GM18907 (cell line): ENCODE measurements around the gene PYGL.

Experiments used
- ATAC-seq: cut with Tn5 transposase; IDR thresholded peaks from one replicate; pipeline ENCODE4 v1.9.1; 2021; ENCODE audit warnings: mild to moderate bottlenecking, moderate library complexity; ENCODE audit not compliant: unreplicated experiment

The PYGL gene

DNA sequence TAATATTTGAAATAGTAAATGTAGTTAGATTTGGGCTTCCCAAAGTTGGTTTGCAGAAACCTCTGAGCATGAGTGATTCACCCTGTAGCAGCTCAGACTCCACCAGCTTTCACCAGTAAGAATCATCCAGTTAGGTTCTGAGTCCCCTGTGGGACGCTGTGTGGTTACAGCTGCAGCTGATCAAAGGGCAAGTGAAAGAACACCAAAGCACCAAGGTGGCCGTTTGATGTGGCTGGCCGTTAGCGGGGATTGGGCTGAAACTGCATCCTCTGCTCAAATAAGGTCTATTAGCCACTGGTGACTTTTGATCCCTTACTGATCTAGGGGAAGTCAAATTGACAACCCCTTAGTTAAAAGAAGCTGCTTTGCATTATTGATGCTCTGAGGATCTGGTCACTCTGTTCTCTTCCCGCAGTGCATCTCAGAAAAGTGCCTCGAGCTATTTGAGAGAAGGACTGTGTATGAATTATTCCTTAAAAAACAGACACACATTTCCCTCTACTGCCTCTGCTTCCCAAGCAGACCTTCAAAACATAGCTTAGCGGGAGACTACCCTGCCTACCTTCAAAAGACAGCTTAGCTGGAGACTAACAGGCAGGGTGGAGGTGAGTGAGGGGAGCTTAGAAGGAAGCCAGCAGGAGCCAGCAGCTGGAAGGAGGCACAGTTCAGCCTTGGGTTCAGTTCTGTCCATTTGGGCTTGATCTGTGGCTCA is 68.8 kb downstream of the PYGL start:
- ATAC-seq: peak; percentile 96

GRCh38 chr14:50874757-50875156 is 69.5 kb downstream of the PYGL start:
- ATAC-seq: no peak

DNA sequence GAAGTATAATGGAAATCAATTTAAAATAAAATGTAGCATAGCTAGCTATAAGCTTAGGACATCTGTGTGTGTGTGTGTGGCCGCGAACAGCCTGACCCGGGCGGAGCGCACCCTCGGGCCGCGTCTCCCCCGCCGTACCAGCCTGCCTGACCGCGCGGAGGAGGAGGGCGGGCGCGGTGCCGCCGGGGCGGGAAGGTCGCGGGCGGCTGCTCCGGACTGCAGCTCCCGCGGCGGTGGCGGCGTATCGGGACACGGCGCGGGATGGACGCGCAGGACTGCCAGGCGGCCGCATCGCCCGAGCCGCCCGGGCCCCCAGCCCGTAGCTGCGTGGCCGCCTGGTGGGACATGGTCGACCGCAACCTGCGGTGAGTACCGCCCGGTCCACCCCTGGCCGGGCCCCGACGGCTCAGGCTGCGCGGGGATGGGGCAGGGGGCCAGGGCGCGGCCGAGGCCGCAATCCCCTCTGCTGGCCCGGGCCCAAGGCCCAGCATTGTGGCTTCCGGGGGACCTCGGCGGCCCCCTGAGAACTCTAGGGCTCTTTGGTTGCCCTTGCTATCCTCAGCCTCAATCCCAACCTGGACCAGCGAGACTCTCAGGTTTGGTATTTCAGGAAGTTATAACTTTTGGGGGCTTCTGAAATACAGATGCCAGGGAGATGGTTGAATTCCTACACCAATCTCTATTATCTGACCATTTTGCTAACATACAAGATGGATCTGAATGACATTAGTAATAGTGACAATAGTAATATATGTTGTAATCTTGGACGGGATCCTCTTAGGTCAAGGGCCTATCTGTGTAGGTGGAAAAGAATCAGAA is 72.2 kb downstream of the PYGL start, which contains the start of gene ABHD12B:
Gene ABHD12B (plus strand): TSS at position 140 of the 819 bp plus-strand sequence. CDS start 122 bp downstream, at position 262.
- ATAC-seq: no peak

DNA sequence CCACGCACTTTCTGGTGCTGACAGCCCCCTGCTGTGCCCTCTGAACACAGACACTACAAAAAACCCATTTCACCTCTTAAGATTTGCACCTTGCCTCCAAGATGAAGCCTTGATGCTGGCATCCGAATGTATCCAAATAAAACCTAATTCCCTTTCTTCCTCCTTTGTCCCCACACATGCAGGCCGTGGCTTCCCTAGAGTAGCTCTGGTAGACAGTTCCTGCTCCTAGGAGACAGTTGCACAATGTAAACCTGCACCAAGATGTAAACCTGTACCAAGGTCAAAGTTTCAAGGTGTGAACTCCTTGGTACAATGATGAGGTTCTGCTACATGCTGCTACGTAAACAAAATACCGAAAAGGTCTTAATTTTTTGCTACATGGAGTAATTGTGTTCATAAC is 73.1 kb downstream of the PYGL start:
- ATAC-seq: no peak

DNA sequence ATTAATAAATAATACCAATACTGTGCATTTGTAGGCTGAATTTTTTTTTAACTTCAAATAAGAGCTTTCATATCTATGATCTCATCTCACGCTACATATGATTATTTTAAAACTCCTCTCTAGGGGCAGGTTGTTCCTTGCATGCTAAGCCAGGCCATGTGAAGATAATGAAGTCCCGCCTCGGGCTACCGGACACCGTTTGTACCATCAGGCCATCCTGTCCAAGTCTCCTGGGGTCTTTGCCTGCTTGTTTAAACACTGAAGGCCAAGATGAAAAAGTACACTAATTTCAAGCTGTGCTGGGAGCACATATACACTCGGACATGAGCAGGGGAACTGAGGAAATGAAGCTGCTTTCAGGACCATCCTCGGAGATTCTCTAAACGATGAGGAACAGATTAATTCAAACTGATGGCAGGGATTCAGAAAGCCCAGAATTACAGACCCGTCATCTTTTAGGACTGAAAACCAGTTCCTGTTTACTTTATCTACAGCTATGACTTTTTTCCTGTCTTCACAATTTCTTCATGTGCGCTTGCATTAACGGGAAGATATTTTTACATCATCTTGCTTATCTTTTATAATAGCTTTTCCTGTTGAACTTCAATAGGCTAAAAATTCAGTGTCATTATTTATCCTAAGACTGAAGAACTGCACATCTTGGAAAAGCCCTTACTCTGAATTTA is 78.7 kb downstream of the PYGL start:
- ATAC-seq: no peak

DNA sequence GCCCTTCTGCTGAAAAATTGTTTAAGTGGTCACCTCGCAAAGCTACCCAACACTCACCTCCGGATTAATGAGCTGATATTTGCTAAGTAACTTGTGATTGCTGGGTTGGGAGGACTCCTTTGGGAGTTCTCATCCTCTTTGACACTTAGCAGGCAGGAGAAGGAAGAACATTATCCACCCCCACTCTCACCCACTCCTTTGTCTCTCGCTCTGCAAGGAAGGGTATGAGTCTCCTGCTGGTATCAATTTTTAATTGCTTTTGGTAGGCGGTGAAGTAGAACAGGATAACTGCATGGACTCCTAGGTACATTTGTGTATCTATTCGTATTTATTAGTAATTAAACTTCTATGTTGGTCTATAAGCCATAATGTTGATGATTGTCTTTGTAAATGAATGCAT is 79.3 kb downstream of the PYGL start:
- no peak for ATAC-seq

DNA sequence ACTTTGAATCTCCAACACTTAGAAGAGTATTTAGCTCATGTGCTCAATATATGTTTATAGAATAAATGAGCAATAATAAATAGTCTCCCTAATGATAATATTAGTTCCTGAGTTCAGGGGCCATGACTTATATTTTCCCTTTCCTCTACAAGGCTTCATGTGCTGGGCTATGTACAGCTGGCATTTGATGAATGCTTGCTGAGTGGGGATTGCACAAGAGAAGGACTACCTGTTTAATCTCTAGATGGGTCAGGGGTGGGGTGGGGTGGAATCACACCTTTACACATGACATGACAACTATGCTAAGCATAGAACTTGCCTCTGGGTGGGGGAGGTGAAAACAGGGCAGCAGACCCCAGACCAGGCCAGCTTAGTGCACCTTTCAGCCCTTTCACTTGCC is 80.0 kb downstream of the PYGL start:
- ATAC-seq: no peak

GRCh38 chr14:50862036-50862570 is 82.2 kb downstream of the PYGL start:
- ATAC-seq: no peak

- ATAC-seq: no peak
These were observed 83.7 kb downstream of the PYGL start for GRCh38 chr14:50860478-50861086.

GRCh38 chr14:50859296-50859624 is 85.0 kb downstream of the PYGL start:
- peak; percentile 12 for ATAC-seq

DNA sequence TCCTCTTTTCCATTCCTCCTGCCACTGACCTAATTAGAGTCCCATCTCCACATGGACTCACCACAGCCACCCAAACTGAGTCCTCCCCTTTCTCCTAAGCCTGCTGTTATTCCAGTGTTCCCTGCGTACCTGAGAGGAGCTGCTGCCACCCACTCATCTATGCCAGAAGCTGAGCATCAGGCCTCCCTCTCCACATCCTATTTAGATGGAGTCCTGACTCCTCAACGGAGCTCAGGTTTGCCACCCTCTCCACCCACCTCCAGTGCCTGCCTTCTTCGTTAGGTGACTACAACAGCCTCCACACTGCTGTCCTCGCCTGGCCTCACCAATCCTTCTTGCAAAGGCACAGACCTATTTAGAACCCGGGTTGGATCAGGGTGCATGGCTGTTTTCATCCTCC is 87.6 kb downstream of the PYGL start:
- no peak for ATAC-seq

DNA sequence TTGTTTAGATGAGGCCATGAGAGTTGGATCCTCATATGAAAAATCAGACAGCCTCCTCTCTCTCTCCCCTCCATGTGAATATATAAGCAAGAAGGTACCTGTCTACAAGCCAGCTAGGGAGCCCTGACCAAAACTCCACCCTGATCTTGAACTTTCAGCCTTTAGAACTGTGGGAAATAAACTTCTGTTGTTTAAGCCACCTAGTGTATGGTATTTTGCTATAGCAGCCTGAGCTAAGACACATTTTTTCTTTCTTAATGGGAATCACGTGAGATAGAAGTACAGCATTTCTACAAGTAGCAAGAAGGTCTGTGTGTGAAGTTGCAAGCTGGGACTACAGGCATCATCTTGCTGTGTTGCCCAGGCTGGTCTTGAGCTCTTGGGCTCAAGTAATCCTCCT is 88.7 kb downstream of the PYGL start:
- ATAC-seq: no peak
